ENCODE measurements around the gene CTSW. TPM values are rescaled to one million over a fixed set of nuclear protein-coding genes. Genes with fewer than 3 reads are reported as not detected.

The CTSW gene
- total and polyA plus RNA-seq, 4 donors: 0.20 to 0.96 (median 0.45) TPM

DNA sequence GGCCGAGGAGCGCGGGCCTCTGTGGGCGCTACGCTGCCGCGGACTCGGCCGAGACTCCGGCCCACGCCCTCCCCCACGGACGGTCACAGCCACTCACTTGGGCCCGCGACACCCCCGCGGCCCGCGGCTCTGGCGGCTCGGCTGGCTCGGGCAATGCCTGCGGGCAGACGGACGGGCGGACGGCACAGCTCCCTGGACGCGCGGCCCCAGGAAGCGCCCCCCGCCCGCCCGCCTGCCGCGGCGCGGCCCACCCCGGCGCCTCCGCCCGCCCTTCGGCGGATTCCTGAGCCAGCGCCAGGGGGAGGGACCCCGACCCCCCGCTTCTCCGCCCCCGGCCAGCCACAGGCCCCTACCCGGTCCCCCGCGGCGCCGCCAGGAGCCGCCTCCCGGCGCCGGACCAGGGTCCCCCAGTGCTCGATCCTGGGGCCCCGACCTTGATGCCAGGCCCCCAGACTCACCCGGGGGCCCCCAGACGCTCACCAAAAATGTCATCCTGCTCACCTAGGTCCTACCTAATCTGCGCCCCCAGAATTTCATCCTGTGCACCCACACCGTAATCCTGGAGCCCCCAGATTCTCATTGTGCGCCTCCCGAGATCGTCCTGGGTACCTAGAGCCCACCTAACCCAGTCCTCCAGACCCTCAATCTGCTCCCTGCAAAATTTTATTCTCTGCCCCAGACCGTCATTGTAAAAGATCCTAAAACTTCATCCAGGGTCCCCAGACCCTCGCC, 6.9 kb upstream of the CTSW start, which contains the start of gene EFEMP2:
EFEMP2 (minus strand) TSS at position 215 of the 732 bp plus-strand sequence. CDS start 446 bp downstream, outside the sequence.
- peaks cover 39% of the 10 kb centered on the region for H3K4me1 ChIP-seq (ENCODE audit: control insufficient read depth, insufficient read depth, low read length)
- peak in 2 of 6 donors; percentile 51 to 75 for DNase-seq (ENCODE audit: low read depth in 4 of 6, low spot score in 6 of 6)
- H3K27me3 ChIP-seq (ENCODE audit: control insufficient read depth, insufficient read depth, low read length): no peaks in the 10 kb centered on the region
- H3K4me3 ChIP-seq (ENCODE audit: low read depth, low read length): peak within 1 kb of the TSS; percentile 51
- H3K9me3 ChIP-seq (ENCODE audit: control insufficient read depth, insufficient read depth, low read length): no peaks in the 10 kb centered on the region
- peak within 1 kb of the TSS; percentile 89 for H3K27ac ChIP-seq (ENCODE audit: low read depth, low read length)
- WGBS (ENCODE audit: insufficient coverage): under 1% methylated on average over 69 of the region's 69 CpGs
- H3K36me3 ChIP-seq (ENCODE audit: control insufficient read depth, insufficient read depth, low read length): peaks cover 31% of the 10 kb centered on the region

DNA sequence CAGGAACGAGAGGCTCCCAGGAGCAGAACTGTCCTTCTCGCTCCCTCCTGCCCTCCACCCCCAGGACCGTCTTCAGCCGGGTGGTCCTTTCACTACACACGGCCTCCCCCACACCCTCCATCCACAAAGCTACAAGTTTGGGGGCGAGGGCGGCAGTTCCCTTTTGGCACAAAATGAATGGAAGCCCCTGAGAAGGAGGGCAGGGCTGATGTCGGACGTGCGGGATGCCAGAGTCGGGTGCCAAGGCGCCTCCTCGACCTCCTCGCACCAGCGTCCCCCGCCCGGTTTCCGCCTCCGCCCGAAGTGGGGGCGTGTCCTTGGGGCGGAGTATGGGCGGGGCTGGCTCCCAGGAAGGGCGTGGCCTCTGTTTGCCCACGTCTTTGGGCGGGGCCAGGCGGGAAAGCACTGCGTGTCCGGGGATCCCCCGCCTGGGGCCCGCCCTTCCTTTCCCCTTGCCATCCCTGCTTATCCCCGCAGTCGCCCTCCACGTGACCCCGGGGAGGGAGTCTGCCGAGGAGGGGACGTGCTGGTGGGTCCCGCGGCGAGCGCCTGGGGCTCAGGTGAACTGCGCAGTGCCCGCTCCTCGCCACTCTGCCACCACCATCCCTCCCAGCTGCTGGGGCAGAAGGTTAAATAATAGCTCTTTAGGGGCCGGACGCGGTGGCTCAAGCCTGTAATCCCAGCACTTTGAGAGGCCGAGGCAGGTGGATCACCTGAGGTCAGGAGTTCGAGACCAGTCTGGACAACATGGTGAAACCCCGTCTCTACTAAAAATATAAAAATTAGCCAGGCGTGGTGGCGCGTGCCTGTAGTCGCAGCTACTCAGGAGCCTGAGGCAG, 6.1 kb upstream of the CTSW start:
- H3K4me3 ChIP-seq (ENCODE audit: low read depth, low read length): peak overlapping the region; percentile 51
- no peaks in the 10 kb centered on the region for H3K27me3 ChIP-seq (ENCODE audit: control insufficient read depth, insufficient read depth, low read length)
- peak overlapping the region; percentile 89 for H3K27ac ChIP-seq (ENCODE audit: low read depth, low read length)
- DNase-seq (ENCODE audit: low read depth in 4 of 6, low spot score in 6 of 6): peak; percentile 63 to 96 (median 77)
- under 1% methylated on average over 44 of the region's 54 CpGs for WGBS (ENCODE audit: insufficient coverage)
- peaks cover 24% of the 10 kb centered on the region for H3K36me3 ChIP-seq (ENCODE audit: control insufficient read depth, insufficient read depth, low read length)
- peaks cover 35% of the 10 kb centered on the region for H3K4me1 ChIP-seq (ENCODE audit: control insufficient read depth, insufficient read depth, low read length)
- H3K9me3 ChIP-seq (ENCODE audit: control insufficient read depth, insufficient read depth, low read length): no peaks in the 10 kb centered on the region

- H3K9me3 ChIP-seq (ENCODE audit: control insufficient read depth, insufficient read depth, low read length): no peaks in the 10 kb centered on the region
- peaks cover 10% of the 10 kb centered on the region for H3K4me1 ChIP-seq (ENCODE audit: control insufficient read depth, insufficient read depth, low read length)
- peaks cover 43% of the 10 kb centered on the region for H3K36me3 ChIP-seq (ENCODE audit: control insufficient read depth, insufficient read depth, low read length)
- 77% methylated on average over 6 of the region's 7 CpGs for WGBS (ENCODE audit: insufficient coverage)
- no peaks in the 10 kb centered on the region for H3K27me3 ChIP-seq (ENCODE audit: control insufficient read depth, insufficient read depth, low read length)
- no peak for DNase-seq (ENCODE audit: low read depth in 4 of 6, low spot score in 6 of 6)
- H3K27ac ChIP-seq (ENCODE audit: low read depth, low read length): no peak overlapping the region
- H3K4me3 ChIP-seq (ENCODE audit: low read depth, low read length): no peak overlapping the region
These were observed 390 bp downstream of the CTSW start for GRCh38 chr11:65880027-65880426.

DNA sequence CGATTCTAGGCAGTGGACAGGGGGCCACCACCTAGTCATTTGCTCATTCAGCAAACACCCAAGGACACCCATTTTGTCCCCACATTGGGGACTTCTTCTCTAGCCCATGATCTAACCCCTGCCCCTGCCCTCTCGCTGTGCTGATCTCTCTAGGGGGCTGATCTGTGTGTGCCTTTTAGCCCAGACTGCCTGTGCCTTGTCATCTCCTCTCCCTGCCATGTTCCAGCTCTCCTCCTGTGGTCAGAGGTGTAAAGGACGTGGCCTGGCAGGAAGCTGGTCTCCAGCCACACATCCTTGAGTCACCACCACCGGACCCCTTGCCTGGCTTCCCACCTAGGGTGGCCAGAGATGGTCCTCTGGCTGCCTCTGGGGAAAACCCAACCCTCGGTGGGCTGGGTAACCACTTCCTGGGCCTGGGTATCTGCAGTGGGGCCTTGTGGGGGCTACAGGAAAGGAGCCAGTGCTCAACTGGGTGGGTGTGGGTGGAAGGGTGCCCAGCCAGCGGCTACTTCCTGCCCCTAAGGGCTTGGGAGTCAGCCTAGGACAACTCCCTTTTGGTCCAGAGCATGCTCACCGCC, 1.3 kb downstream of the CTSW start:
- no peak overlapping the region for H3K4me3 ChIP-seq (ENCODE audit: low read depth, low read length)
- no peaks in the 10 kb centered on the region for H3K27me3 ChIP-seq (ENCODE audit: control insufficient read depth, insufficient read depth, low read length)
- no peak overlapping the region for H3K27ac ChIP-seq (ENCODE audit: low read depth, low read length)
- peaks cover 52% of the 10 kb centered on the region for H3K36me3 ChIP-seq (ENCODE audit: control insufficient read depth, insufficient read depth, low read length)
- peaks cover 11% of the 10 kb centered on the region for H3K4me1 ChIP-seq (ENCODE audit: control insufficient read depth, insufficient read depth, low read length)
- no peaks in the 10 kb centered on the region for H3K9me3 ChIP-seq (ENCODE audit: control insufficient read depth, insufficient read depth, low read length)
- no peak for DNase-seq (ENCODE audit: low read depth in 4 of 6, low spot score in 6 of 6)
- WGBS (ENCODE audit: insufficient coverage): 85% methylated on average over 7 of the region's 7 CpGs

DNA sequence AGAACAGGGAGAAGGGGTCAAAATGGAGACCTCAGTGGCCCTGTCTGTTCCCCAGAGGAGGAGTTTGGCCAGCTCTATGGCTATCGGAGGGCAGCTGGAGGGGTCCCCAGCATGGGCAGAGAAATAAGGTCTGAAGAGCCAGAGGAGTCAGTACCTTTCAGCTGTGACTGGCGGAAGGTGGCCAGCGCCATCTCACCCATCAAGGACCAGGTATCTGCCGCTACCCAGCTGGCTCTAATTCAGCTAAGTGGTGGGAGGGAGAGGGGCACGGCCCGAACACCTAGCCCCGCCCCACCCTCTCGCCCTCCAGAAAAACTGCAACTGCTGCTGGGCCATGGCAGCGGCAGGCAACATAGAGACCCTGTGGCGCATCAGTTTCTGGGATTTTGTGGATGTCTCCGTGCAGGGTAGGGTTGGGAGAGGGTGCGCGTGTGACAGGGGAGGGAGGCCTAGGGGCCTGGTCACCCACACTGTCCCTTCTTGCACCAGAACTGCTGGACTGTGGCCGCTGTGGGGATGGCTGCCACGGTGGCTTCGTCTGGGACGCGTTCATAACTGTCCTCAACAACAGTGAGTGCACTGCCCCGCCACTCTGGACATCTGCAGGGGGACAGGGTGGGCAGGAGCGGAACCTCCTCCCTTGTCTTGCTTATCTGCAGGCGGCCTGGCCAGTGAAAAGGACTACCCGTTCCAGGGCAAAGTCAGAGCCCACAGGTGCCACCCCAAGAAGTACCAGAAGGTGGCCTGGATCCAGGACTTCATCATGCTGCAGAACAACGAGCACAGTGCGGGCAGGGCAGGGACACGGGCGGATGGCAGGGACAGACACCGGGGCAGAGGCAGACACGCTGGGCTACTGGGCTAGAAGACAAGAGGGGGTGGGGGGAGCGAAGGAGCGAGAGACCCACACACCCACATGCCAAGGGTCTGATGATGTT, 2.8 kb downstream of the CTSW start:
- Histone ChIP-seq H3K27me3 (ENCODE audit: control insufficient read depth, insufficient read depth, low read length) (no peaks in the 10 kb centered on the region), H3K36me3 (ENCODE audit: control insufficient read depth, insufficient read depth, low read length) (peaks cover 65% of the 10 kb centered on the region), H3K27ac (ENCODE audit: low read depth, low read length) (no peak overlapping the region), H3K4me3 (ENCODE audit: low read depth, low read length) (no peak overlapping the region), H3K9me3 (ENCODE audit: control insufficient read depth, insufficient read depth, low read length) (no peaks in the 10 kb centered on the region), H3K4me1 (ENCODE audit: control insufficient read depth, insufficient read depth, low read length) (peaks cover 18% of the 10 kb centered on the region)
- no peak for DNase-seq (ENCODE audit: low read depth in 4 of 6, low spot score in 6 of 6)
- WGBS (ENCODE audit: insufficient coverage): 95% methylated on average over 26 of the region's 30 CpGs

DNA sequence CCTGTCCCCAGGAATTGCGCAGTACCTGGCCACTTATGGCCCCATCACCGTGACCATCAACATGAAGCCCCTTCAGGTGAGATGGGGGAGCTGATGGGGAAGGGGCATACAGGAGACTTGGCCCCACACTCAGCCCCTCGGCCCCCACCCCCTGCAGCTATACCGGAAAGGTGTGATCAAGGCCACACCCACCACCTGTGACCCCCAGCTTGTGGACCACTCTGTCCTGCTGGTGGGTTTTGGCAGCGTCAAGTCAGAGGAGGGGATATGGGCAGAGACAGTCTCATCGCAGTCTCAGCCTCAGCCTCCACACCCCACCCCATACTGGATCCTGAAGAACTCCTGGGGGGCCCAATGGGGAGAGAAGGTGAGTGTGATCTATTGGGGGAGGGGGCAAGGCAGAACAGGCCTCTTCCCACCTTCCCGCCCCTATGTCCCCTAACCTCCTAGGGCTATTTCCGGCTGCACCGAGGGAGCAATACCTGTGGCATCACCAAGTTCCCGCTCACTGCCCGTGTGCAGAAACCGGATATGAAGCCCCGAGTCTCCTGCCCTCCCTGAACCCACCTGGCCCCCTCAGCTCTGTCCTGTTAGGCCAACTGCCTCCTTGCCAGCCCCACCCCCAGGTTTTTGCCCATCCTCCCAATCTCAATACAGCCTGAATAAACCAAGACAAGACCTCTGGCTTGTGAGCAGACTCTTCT, 3.6 kb downstream of the CTSW start:
- peaks cover 25% of the 10 kb centered on the region for H3K4me1 ChIP-seq (ENCODE audit: control insufficient read depth, insufficient read depth, low read length)
- peaks cover 65% of the 10 kb centered on the region for H3K36me3 ChIP-seq (ENCODE audit: control insufficient read depth, insufficient read depth, low read length)
- WGBS (ENCODE audit: insufficient coverage): 95% methylated on average over 8 of the region's 13 CpGs
- DNase-seq (ENCODE audit: low read depth in 4 of 6, low spot score in 6 of 6): no peak
- H3K27me3 ChIP-seq (ENCODE audit: control insufficient read depth, insufficient read depth, low read length): no peaks in the 10 kb centered on the region
- no peak overlapping the region for H3K27ac ChIP-seq (ENCODE audit: low read depth, low read length)
- no peaks in the 10 kb centered on the region for H3K9me3 ChIP-seq (ENCODE audit: control insufficient read depth, insufficient read depth, low read length)
- H3K4me3 ChIP-seq (ENCODE audit: low read depth, low read length): no peak overlapping the region

GRCh38 chr11:65883786-65884715, 4.4 kb downstream of the CTSW start:
- 85% methylated on average over 26 of the region's 28 CpGs for WGBS (ENCODE audit: insufficient coverage)
- H3K27me3 ChIP-seq (ENCODE audit: control insufficient read depth, insufficient read depth, low read length): no peaks in the 10 kb centered on the region
- no peaks in the 10 kb centered on the region for H3K9me3 ChIP-seq (ENCODE audit: control insufficient read depth, insufficient read depth, low read length)
- peaks cover 65% of the 10 kb centered on the region for H3K36me3 ChIP-seq (ENCODE audit: control insufficient read depth, insufficient read depth, low read length)
- H3K27ac ChIP-seq (ENCODE audit: low read depth, low read length): no peak overlapping the region
- no peak overlapping the region for H3K4me3 ChIP-seq (ENCODE audit: low read depth, low read length)
- DNase-seq (ENCODE audit: low read depth in 4 of 6, low spot score in 6 of 6): no peak
- peaks cover 31% of the 10 kb centered on the region for H3K4me1 ChIP-seq (ENCODE audit: control insufficient read depth, insufficient read depth, low read length)

DNA sequence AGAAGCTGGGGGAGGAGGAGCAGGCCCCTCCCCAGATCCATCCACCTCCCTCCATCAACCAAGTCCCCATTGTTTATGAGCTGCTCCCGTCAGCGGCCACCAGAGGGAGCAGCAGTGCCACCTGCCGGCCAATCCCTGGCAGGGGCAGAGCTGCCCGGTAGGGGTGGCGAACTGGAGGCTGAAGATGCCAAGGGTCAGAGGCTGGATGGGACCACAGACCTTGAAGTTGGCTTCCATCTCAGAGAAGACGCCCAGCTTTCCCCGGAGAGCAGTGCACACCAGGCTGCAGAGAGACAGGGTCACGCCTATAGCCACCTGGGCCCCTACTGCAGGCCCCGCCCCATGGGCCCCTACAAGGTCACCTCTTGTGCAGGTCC, 5.1 kb downstream of the CTSW start:
- no peak overlapping the region for H3K4me3 ChIP-seq (ENCODE audit: low read depth, low read length)
- peak in 3 of 6 donors; percentile 52 to 84 (median 81) for DNase-seq (ENCODE audit: low read depth in 4 of 6, low spot score in 6 of 6)
- no peaks in the 10 kb centered on the region for H3K9me3 ChIP-seq (ENCODE audit: control insufficient read depth, insufficient read depth, low read length)
- WGBS (ENCODE audit: insufficient coverage): 25% methylated on average over 9 of the region's 9 CpGs
- H3K4me1 ChIP-seq (ENCODE audit: control insufficient read depth, insufficient read depth, low read length): peaks cover 36% of the 10 kb centered on the region
- peaks cover 65% of the 10 kb centered on the region for H3K36me3 ChIP-seq (ENCODE audit: control insufficient read depth, insufficient read depth, low read length)
- H3K27me3 ChIP-seq (ENCODE audit: control insufficient read depth, insufficient read depth, low read length): no peaks in the 10 kb centered on the region
- H3K27ac ChIP-seq (ENCODE audit: low read depth, low read length): no peak overlapping the region

Data from spinal cord (tissue), 10 donors.